ENCODE data around the gene PTCH1. TPM values are rescaled to one million over a fixed set of nuclear protein-coding genes. Genes with fewer than 3 reads are reported as not detected.

Gene PTCH1
- total and polyA plus RNA-seq, 4 donors: 1.2 to 5.0 (median 2.1) TPM

DNA sequence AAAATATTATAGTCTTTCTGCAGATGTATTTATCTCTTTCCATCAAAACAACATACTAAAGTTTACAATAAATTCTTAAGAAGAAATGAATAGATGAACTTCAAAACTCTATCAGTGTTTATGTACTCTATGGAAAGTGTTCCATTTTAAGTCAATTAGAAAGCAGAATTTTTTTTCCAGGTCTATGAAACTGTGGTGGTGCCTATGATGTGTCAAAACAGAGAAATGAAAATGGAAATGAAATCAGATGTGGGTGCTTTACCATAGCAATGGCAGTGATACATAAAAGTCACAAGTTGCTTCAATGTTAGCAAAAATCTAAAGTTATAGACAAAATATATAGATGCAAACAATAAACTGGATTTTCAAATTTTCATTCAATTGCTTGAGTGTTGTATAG lies 97.3 kb downstream of the PTCH1 start:
- Histone ChIP-seq H3K27ac (ENCODE audit: low read depth in 1 of 2, low read length in 2 of 2) (no peak overlapping the region), H3K36me3 (ENCODE audit: control insufficient read depth in 4 of 4, insufficient read depth in 3 of 4, low read depth in 1 of 4, low read length in 3 of 4) (peaks cover 0 to 6% (median 3%) of the 10 kb centered on the region in 4 donors), H3K27me3 (ENCODE audit: control insufficient read depth in 4 of 4, insufficient read depth in 4 of 4, low read length in 3 of 4) (no peaks in the 10 kb centered on the region), H3K9ac (ENCODE audit: low read depth in 1 of 2, low read length in 2 of 2) (no peak overlapping the region), H3K4me1 (ENCODE audit: control insufficient read depth in 4 of 4, insufficient read depth in 4 of 4, low read length in 3 of 4) (peaks cover 0 to 3% (median 0%) of the 10 kb centered on the region in 4 donors), H3K4me3 (ENCODE audit: low read depth in 1 of 3, low read length in 3 of 3) (no peak overlapping the region), H3K9me3 (ENCODE audit: control insufficient read depth in 4 of 4, low read length in 3 of 4) (peaks cover 4 to 9% (median 9%) of the 10 kb centered on the region in 4 donors)
- no peak for DNase-seq (ENCODE audit: low spot score)
- TF ChIP-seq FOXA1 (IDR thresholded peaks at IDR 0.05): no peak
- TF ChIP-seq, protein P1, sequence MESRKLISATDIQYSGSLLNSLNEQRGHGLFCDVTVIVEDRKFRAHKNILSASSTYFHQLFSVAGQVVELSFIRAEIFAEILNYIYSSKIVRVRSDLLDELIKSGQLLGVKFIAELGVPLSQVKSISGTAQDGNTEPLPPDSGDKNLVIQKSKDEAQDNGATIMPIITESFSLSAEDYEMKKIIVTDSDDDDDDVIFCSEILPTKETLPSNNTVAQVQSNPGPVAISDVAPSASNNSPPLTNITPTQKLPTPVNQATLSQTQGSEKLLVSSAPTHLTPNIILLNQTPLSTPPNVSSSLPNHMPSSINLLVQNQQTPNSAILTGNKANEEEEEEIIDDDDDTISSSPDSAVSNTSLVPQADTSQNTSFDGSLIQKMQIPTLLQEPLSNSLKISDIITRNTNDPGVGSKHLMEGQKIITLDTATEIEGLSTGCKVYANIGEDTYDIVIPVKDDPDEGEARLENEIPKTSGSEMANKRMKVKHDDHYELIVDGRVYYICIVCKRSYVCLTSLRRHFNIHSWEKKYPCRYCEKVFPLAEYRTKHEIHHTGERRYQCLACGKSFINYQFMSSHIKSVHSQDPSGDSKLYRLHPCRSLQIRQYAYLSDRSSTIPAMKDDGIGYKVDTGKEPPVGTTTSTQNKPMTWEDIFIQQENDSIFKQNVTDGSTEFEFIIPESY (IDR thresholded peaks at IDR 0.05): no peak
- TF ChIP-seq NR2F2 (IDR thresholded peaks at IDR 0.05): no peak
- no peak for TF ChIP-seq YY1 (IDR thresholded peaks at IDR 0.05)

DNA sequence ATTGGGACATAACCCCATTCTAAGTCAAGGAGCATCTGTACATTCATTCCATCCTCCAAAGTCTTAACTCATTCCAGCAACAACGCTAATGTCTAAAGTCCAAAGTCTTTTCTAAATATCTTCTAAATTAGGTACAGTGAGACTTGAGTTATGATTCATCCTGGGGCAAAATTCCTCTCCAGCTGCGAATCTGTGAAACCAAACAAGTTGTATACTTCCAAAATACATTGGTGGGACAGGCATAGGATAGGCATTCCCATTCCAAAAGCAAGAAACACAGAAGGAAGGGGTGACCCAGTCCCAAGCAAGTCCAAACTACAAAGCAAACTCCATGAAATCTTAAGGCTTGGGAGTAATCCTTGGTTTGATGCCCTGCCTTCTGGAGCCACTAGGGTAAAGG lies 101.6 kb downstream of the PTCH1 start:
- H3K27ac ChIP-seq (ENCODE audit: low read depth in 1 of 2, low read length in 2 of 2): no peak overlapping the region
- H3K4me1 ChIP-seq (ENCODE audit: control insufficient read depth in 4 of 4, insufficient read depth in 4 of 4, low read length in 3 of 4): peaks cover 0 to 3% (median 0%) of the 10 kb centered on the region in 4 donors
- H3K27me3 ChIP-seq (ENCODE audit: control insufficient read depth in 4 of 4, insufficient read depth in 4 of 4, low read length in 3 of 4): no peaks in the 10 kb centered on the region
- TF ChIP-seq GABPA (IDR thresholded peaks at IDR 0.05 in 1 of 2, conservative IDR thresholded peaks at IDR 0.05 in 1 of 2) (no peak), YY1 (IDR thresholded peaks at IDR 0.05) (no peak)
- TF ChIP-seq, protein P2, sequence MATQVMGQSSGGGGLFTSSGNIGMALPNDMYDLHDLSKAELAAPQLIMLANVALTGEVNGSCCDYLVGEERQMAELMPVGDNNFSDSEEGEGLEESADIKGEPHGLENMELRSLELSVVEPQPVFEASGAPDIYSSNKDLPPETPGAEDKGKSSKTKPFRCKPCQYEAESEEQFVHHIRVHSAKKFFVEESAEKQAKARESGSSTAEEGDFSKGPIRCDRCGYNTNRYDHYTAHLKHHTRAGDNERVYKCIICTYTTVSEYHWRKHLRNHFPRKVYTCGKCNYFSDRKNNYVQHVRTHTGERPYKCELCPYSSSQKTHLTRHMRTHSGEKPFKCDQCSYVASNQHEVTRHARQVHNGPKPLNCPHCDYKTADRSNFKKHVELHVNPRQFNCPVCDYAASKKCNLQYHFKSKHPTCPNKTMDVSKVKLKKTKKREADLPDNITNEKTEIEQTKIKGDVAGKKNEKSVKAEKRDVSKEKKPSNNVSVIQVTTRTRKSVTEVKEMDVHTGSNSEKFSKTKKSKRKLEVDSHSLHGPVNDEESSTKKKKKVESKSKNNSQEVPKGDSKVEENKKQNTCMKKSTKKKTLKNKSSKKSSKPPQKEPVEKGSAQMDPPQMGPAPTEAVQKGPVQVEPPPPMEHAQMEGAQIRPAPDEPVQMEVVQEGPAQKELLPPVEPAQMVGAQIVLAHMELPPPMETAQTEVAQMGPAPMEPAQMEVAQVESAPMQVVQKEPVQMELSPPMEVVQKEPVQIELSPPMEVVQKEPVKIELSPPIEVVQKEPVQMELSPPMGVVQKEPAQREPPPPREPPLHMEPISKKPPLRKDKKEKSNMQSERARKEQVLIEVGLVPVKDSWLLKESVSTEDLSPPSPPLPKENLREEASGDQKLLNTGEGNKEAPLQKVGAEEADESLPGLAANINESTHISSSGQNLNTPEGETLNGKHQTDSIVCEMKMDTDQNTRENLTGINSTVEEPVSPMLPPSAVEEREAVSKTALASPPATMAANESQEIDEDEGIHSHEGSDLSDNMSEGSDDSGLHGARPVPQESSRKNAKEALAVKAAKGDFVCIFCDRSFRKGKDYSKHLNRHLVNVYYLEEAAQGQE (IDR thresholded peaks at IDR 0.05): no peak
- H3K9ac ChIP-seq (ENCODE audit: low read depth in 1 of 2, low read length in 2 of 2): no peak overlapping the region
- no peaks in the 10 kb centered on the region for H3K9me3 ChIP-seq (ENCODE audit: control insufficient read depth in 4 of 4, low read length in 3 of 4)
- WGBS: 92% methylated on average over 2 of the region's 2 CpGs
- no peak for DNase-seq (ENCODE audit: low spot score)
- H3K36me3 ChIP-seq (ENCODE audit: control insufficient read depth in 4 of 4, insufficient read depth in 3 of 4, low read depth in 1 of 4, low read length in 3 of 4): no peaks in the 10 kb centered on the region
- H3K4me3 ChIP-seq (ENCODE audit: low read depth in 1 of 3, low read length in 3 of 3): no peak overlapping the region

DNA sequence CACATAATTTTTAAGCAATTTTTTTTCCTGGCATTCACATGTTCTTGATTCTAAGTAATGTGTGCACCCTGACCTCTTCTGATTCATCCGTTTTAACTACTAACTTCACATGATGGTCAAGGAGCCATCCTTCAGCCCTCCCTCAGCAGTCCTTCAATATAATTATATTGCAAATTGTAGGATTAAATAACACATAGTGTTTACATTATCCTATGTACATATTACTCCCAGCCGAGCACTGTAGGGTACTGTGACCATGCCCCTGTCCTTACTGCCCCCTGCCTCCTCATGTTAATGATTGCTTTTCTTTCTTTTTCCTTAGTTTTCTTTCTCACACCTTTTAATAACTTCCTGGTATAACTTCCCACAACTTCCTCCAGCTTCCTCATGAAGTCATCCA lies 103.0 kb downstream of the PTCH1 start:
- no peak for DNase-seq (ENCODE audit: low spot score)
- no peak overlapping the region for H3K9ac ChIP-seq (ENCODE audit: low read depth in 1 of 2, low read length in 2 of 2)
- WGBS: 95% methylated on average over 2 of the region's 2 CpGs
- H3K27me3 ChIP-seq (ENCODE audit: control insufficient read depth in 4 of 4, insufficient read depth in 4 of 4, low read length in 3 of 4): no peaks in the 10 kb centered on the region
- no peaks in the 10 kb centered on the region for H3K36me3 ChIP-seq (ENCODE audit: control insufficient read depth in 4 of 4, insufficient read depth in 3 of 4, low read depth in 1 of 4, low read length in 3 of 4)
- H3K27ac ChIP-seq (ENCODE audit: low read depth in 1 of 2, low read length in 2 of 2): no peak overlapping the region
- H3K4me3 ChIP-seq (ENCODE audit: low read depth in 1 of 3, low read length in 3 of 3): no peak overlapping the region
- H3K4me1 ChIP-seq (ENCODE audit: control insufficient read depth in 4 of 4, insufficient read depth in 4 of 4, low read length in 3 of 4): peaks cover 0 to 3% (median 0%) of the 10 kb centered on the region in 4 donors
- H3K9me3 ChIP-seq (ENCODE audit: control insufficient read depth in 4 of 4, low read length in 3 of 4): no peaks in the 10 kb centered on the region
- TF ChIP-seq RXRA (IDR thresholded peaks at IDR 0.05) (no peak), TAF1 (conservative IDR thresholded peaks at IDR 0.05) (no peak), YY1 (IDR thresholded peaks at IDR 0.05) (no peak), JUND (IDR thresholded peaks at IDR 0.05) (no peak), HNF4G (IDR thresholded peaks at IDR 0.05) (no peak), NR2F2 (IDR thresholded peaks at IDR 0.05) (no peak), SP1 (IDR thresholded peaks at IDR 0.05) (no peak), HNF4A (conservative IDR thresholded peaks at IDR 0.05) (no peak), FOXA2 (IDR thresholded peaks at IDR 0.05) (no peak), GABPA (IDR thresholded peaks at IDR 0.05 in 1 of 2, conservative IDR thresholded peaks at IDR 0.05 in 1 of 2) (no peak), FOXA1 (IDR thresholded peaks at IDR 0.05) (no peak)
- TF ChIP-seq, protein P3, sequence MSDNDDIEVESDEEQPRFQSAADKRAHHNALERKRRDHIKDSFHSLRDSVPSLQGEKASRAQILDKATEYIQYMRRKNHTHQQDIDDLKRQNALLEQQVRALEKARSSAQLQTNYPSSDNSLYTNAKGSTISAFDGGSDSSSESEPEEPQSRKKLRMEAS (IDR thresholded peaks at IDR 0.05): no peak
- TF ChIP-seq, protein P1 (IDR thresholded peaks at IDR 0.05): no peak
- TF ChIP-seq, protein P2 (IDR thresholded peaks at IDR 0.05): no peak
